ENCODE measurements around the gene MYOCOS. TPM values are rescaled to one million over a fixed set of nuclear protein-coding genes. Genes with fewer than 3 reads are reported as not detected.

Gene MYOCOS
- total RNA-seq, 1 experiment from 2014 or later, result not detected

GRCh38 chr1:171663036-171663853 is 41.2 kb downstream of the MYOCOS start:
- no peak for DNase-seq (ENCODE audit: low spot score)

GRCh38 chr1:171663854-171664575 is 42.0 kb downstream of the MYOCOS start:
- no peak for DNase-seq (ENCODE audit: low spot score)

- DNase-seq (ENCODE audit: low spot score), result no peak
Measured at GRCh38 chr1:171664976-171665375, 42.9 kb downstream of the MYOCOS start.

- DNase-seq (ENCODE audit: low spot score), result no peak
Measured at GRCh38 chr1:171666114-171666769, 44.2 kb downstream of the MYOCOS start.

- no peak for DNase-seq (ENCODE audit: low spot score)
Measured at GRCh38 chr1:171668372-171668771, 46.3 kb downstream of the MYOCOS start.

- no peak for DNase-seq (ENCODE audit: low spot score)
Measured at GRCh38 chr1:171670739-171671138, 48.7 kb downstream of the MYOCOS start.

- no peak for DNase-seq (ENCODE audit: low spot score)
Measured at GRCh38 chr1:171674431-171675405, 52.7 kb downstream of the MYOCOS start.

Other genes with a start within 250 kb of the MYOCOS start
- gene PRRC2C, start 136.7 kb upstream of the MYOCOS start, total RNA-seq (2014; rRNA removed; shearing (Covaris generic)), result 55.8 and 58.1 TPM in 2 replicates
- gene MYOC, start 30.4 kb downstream of the MYOCOS start, total RNA-seq (2014; rRNA removed; shearing (Covaris generic)), result not detected in 2 replicates
- gene VAMP4, start 119.8 kb downstream of the MYOCOS start, total RNA-seq (2014; rRNA removed; shearing (Covaris generic)), result 9.8 and 12.1 TPM in 2 replicates
- 49.8 and 54.1 TPM in 2 replicates for gene METTL13, start 159.4 kb downstream of the MYOCOS start, total RNA-seq (2014; rRNA removed; shearing (Covaris generic))
- gene DNM3, start 219.3 kb downstream of the MYOCOS start, total RNA-seq (2014; rRNA removed; shearing (Covaris generic)), result 0.90 and 1.0 TPM in 2 replicates